H1 (cell line): ENCODE measurements around the gene SNF8. TPM values are rescaled to one million over a fixed set of nuclear protein-coding genes. Genes with fewer than 3 reads are reported as not detected.

ENCODE experiments used
- ATF2 ChIP-seq: IDR thresholded peaks from 2 replicates; pipeline ENCODE4 v1.6.1; 2012; ENCODE audit warnings: low read length, inconsistent platforms
- CHD7 ChIP-seq: fragments of 300-600 bp; sonication (generic); IDR thresholded peaks from 2 replicates; pipeline ENCODE4 v1.7.1; 2012; ENCODE audit warnings: low read length, moderate library complexity, mild to moderate bottlenecking, inconsistent platforms; ENCODE audit not compliant: insufficient replicate concordance
- HDAC6 ChIP-seq: IDR thresholded peaks from one replicate; pipeline ENCODE4 v1.7.1; 2012; ENCODE audit warnings: low read depth, mild to moderate bottlenecking, inconsistent platforms, low read length, moderate library complexity
- RAD21 ChIP-seq, 2 experiments: IDR thresholded peaks in 1 of 2; conservative IDR thresholded peaks in 1 of 2; 2 replicates each; pipeline ENCODE4 v1.6.1; 2011; ENCODE audit warnings: low read depth in 2 of 2, low read length in 2 of 2, improper control_type of control experiment in 1 of 2, inconsistent platforms in 1 of 2, mild to moderate bottlenecking in 1 of 2, moderate library complexity in 1 of 2
- SAP30 ChIP-seq: fragments of 300-600 bp; sonication (generic); IDR thresholded peaks from 2 replicates; pipeline ENCODE4 v1.7.1; 2012; ENCODE audit warnings: low read length, moderate library complexity, mild to moderate bottlenecking, inconsistent platforms; ENCODE audit not compliant: insufficient read depth, insufficient replicate concordance
- YY1 ChIP-seq: IDR thresholded peaks from 2 replicates; pipeline ENCODE4 v1.6.1; 2011; ENCODE audit warnings: low read depth, mild to moderate bottlenecking, low read length
- ZNF274 ChIP-seq: IDR thresholded peaks from 2 replicates; pipeline ENCODE4 v1.7.0; 2012; ENCODE audit warnings: low read length, borderline replicate concordance; ENCODE audit errors: extremely low read depth
- polyA plus RNA-seq, 7 experiments: library from polyadenylated mRNA; depleted of rRNA in 3 of 7; stranded (reverse) in 5 of 7; unstranded in 2 of 7; fragments of >200 nt in 5 of 7; fragments of 200-250 nt in 2 of 7; gene quantifications; 1 replicate in 5 of 7; 2 replicates in 1 of 7; 4 replicates in 1 of 7; pipeline versions ENCODE4 v1.2.1 to v1.2.3, GENCODE V29; 2011 to 2013; ENCODE audit warnings: missing spikeins in 2 of 7, mixed read lengths in 2 of 7
- total RNA-seq: library from RNA; stranded (reverse); fragmentation: NEBNext Ultra II Directional; extraction: Animal tissue kit (Norgen Biotek cat#: 25700); gene quantifications from 2 replicates; pipeline ENCODE4 v1.2.1, GENCODE V29; 2021

Gene SNF8
- total and polyA plus RNA-seq, 2 of the 8 experiments (the other 6 are each of a cell fraction or from before 2014, with no cell fraction given) = 132 to 133 TPM

GRCh38 chr17:48944515-48945260 lies at the start of gene SNF8 (continued):
- TF ChIP-seq CHD7 = no peak
- no peak for TF ChIP-seq HDAC6
- TF ChIP-seq SAP30 = no peak
- no peak for TF ChIP-seq ATF2
- no peak for TF ChIP-seq ZNF274
- peak in 1 of 2 experiments; percentile 3; a peak in 1 of 4 replicates for TF ChIP-seq RAD21 (IDR thresholded peaks at IDR 0.05 in 1 of 2, conservative IDR thresholded peaks at IDR 0.05 in 1 of 2; ENCODE audit: low read depth in 2 of 2, low read length in 2 of 2)
- 0 out of 2 replicates have a peak, but pooled peaks have one; percentile 33 for TF ChIP-seq YY1
